ENCODE measurements around the gene YPEL2. TPM values are rescaled to one million over a fixed set of nuclear protein-coding genes. Genes with fewer than 3 reads are reported as not detected.

Gene YPEL2
- polyA plus RNA-seq, 1 experiment: 9.2 TPM

- ChIA-PET POLR2A (no interaction called here), CTCF (interaction anchor here (2.0 kb wide), 1 partner anchor 48 kb away, joined by 5 read pairs; no protein-coding TSS in a partner anchor)
- TF ChIP-seq, protein P1, sequence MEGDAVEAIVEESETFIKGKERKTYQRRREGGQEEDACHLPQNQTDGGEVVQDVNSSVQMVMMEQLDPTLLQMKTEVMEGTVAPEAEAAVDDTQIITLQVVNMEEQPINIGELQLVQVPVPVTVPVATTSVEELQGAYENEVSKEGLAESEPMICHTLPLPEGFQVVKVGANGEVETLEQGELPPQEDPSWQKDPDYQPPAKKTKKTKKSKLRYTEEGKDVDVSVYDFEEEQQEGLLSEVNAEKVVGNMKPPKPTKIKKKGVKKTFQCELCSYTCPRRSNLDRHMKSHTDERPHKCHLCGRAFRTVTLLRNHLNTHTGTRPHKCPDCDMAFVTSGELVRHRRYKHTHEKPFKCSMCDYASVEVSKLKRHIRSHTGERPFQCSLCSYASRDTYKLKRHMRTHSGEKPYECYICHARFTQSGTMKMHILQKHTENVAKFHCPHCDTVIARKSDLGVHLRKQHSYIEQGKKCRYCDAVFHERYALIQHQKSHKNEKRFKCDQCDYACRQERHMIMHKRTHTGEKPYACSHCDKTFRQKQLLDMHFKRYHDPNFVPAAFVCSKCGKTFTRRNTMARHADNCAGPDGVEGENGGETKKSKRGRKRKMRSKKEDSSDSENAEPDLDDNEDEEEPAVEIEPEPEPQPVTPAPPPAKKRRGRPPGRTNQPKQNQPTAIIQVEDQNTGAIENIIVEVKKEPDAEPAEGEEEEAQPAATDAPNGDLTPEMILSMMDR (IDR thresholded peaks at IDR 0.05; ENCODE audit: insufficient read depth, low read depth, low read length): no peak
- Histone ChIP-seq H3K27me3 (ENCODE audit: control insufficient read depth, insufficient read depth, low read length) (no peaks in the 10 kb centered on the region), H3K4me3 (ENCODE audit: low read depth, low read length) (no peak overlapping the region), H3K36me3 (ENCODE audit: control insufficient read depth, insufficient read depth, low read length) (0 out of 2 replicates have a peak, but pooled peaks cover 1% of the 10 kb centered on the region)
- no peak for DNase-seq (ENCODE audit: low read depth)
Observed at GRCh38 chr17:59377410-59377809, 46.0 kb downstream of the YPEL2 start.

DNA sequence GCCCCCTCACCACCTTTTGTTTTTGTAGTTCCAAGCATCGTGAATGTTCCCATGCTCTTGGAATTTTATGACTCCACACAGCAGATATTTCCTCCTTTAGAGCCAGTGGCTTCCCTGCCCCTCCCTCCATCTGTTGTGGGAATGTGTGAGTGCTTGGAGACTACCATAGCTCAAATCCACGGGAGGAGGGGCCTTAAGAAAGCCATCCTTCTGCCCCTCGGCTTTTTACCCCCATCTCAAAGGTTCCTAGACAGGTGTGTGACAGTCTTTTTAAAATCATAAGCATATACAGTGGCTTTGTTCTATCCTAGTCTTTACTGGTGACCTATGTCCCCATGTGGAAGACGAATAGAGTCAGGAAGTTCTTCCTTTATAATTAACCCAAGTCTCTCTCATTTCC, 47.2 kb downstream of the YPEL2 start:
- ChIA-PET POLR2A (no interaction called here), CTCF (interaction anchor here (0.7 to 2.0 kb wide), 3 partner anchors 23 to 49 kb away, joined by 3 to 5 read pairs (median 3); no protein-coding TSS in a partner anchor)
- DNase-seq (ENCODE audit: low read depth): peak; percentile 80
- Histone ChIP-seq H3K4me3 (ENCODE audit: low read depth, low read length) (no peak overlapping the region), H3K27me3 (ENCODE audit: control insufficient read depth, insufficient read depth, low read length) (no peaks in the 10 kb centered on the region), H3K36me3 (ENCODE audit: control insufficient read depth, insufficient read depth, low read length) (no peaks in the 10 kb centered on the region)
- TF ChIP-seq, protein P1 (IDR thresholded peaks at IDR 0.05; ENCODE audit: insufficient read depth, low read depth, low read length): no peak

GRCh38 chr17:59380474-59380873, 49.0 kb downstream of the YPEL2 start:
- Histone ChIP-seq H3K36me3 (ENCODE audit: control insufficient read depth, insufficient read depth, low read length) (no peaks in the 10 kb centered on the region), H3K4me3 (ENCODE audit: low read depth, low read length) (no peak overlapping the region), H3K27me3 (ENCODE audit: control insufficient read depth, insufficient read depth, low read length) (no peaks in the 10 kb centered on the region)
- TF ChIP-seq, protein P1 (IDR thresholded peaks at IDR 0.05; ENCODE audit: insufficient read depth, low read depth, low read length): no peak
- DNase-seq (ENCODE audit: low read depth): no peak
- CTCF ChIA-PET: no interaction called here
- POLR2A ChIA-PET: no interaction called here

DNA sequence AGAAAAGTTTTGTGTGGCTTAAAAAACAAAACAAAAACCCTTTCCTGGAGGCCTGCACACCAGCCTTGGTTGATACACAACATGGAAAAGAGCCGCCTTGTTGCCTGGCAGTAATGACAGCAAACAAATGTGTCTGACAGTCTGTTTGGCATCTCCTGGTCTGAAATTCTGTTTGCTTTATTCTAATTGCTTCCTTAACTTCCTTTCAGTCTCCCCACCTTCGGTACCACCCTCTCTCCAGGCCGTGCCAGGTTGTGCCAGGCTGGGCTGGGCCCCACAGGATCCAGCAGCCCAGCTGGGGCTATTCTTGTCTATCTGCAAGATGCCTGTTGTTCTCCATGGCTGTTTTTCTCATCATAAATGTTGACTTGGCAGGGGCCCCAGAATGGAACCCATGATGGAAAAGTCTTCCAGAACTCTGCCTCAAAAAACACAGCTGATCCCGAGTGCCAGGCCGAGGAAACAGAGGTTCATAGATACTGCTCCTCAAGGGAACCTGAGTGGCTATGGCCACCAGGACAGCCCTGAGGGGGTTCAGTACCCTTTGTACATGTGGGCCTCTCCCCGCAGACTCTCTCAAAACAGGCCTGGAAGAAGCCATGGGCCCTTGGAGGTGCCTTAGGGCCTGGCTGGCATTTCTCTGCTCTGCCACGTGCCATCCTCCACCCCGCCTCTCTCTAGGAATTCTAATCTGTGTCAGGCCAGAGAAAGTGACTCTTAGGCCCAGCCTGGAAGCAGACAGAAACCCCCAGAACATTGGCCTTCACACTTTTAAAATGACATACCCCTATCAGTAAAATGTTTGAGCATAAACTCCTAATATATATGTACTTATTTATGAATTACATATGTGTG, 50.5 kb downstream of the YPEL2 start:
- Histone ChIP-seq H3K4me3 (ENCODE audit: low read depth, low read length) (no peak overlapping the region), H3K36me3 (ENCODE audit: control insufficient read depth, insufficient read depth, low read length) (no peaks in the 10 kb centered on the region), H3K27me3 (ENCODE audit: control insufficient read depth, insufficient read depth, low read length) (no peaks in the 10 kb centered on the region)
- TF ChIP-seq, protein P1 (IDR thresholded peaks at IDR 0.05; ENCODE audit: insufficient read depth, low read depth, low read length): no peak
- no peak for DNase-seq (ENCODE audit: low read depth)
- CTCF ChIA-PET: no interaction called here
- POLR2A ChIA-PET: no interaction called here

DNA sequence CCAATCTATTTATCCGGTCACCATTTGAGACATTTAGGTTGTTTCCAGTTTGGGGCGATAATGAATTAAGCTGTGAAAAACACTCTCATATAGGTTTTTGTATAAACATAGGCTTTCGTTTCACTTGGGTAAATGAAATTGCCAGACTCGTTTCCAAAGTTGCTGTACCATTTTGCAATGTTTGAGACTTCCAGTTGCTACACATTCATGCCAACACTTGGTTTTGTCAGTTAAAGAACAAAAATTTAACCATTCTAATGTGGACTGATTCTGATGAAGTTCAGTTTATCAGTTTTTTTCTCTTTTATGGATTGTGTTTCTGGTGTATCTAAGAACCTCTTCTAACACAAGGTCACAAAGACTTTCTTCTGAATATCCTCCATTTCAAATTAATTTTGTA, 52.4 kb downstream of the YPEL2 start:
- Histone ChIP-seq H3K4me3 (ENCODE audit: low read depth, low read length) (no peak overlapping the region), H3K36me3 (ENCODE audit: control insufficient read depth, insufficient read depth, low read length) (no peaks in the 10 kb centered on the region), H3K27me3 (ENCODE audit: control insufficient read depth, insufficient read depth, low read length) (no peaks in the 10 kb centered on the region)
- ChIA-PET POLR2A (no interaction called here), CTCF (interaction anchor here (1.3 to 2.3 kb wide), 3 partner anchors 9 to 18 kb away, joined by 4 to 7 read pairs (median 4); no protein-coding TSS in a partner anchor)
- TF ChIP-seq, protein P1 (IDR thresholded peaks at IDR 0.05; ENCODE audit: insufficient read depth, low read depth, low read length): no peak
- DNase-seq (ENCODE audit: low read depth): no peak

Data from BJ (cell line).